ENCODE results near the gene ASMT.

DNA sequence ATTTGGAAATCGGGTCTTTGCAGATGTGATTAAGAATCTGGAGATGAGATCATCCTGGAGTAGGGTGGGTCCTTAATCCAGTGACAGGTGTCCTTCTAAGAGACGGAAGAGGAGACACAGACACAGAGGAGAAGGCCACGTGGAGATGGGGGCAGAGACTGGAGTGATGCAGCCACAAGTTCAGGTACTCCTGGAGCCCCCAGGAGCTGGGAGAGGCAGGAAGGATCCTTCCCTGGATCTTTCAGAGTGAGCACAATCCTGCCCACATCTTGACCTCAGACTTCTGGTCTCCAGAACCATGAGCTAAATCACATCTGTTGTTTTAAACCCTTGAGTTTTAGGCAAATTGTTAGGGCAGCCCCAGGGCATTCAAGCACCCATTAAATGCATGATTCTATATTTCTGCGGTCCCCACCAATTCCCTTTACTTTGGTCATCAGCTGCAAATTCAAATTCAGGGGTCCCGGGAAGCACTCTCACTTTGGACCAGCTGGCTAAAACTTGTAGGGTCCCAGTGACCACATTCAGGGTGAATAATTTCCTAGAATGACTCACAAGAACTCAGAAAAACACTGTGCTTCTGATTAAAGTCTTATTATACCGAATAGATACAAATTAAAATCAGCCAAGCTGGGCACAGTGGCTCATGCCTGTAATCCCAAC, 36.2 kb upstream of the ASMT start:
- TF ChIP-seq POLR2AphosphoS5 (IDR thresholded peaks at IDR 0.05; ENCODE audit: low read depth, low read length) = no peak
- TF ChIP-seq FOXP2 (optimal IDR thresholded peaks at IDR 0.05; ENCODE audit: borderline replicate concordance, extremely low read depth, extremely low read length, insufficient read depth) = no peak
- no peak for TF ChIP-seq SIN3A (IDR thresholded peaks at IDR 0.05; ENCODE audit: borderline replicate concordance, insufficient read depth, low read length)
